Caco-2 (cell line): ENCODE results near the gene WFDC2. TPM values are rescaled to one million over a fixed set of nuclear protein-coding genes. Genes with fewer than 3 reads are reported as not detected.

Experiments
- Bru-seq: library from RNA; stranded (reverse); fragments of 400-500 nt; gene quantifications from one replicate; lab custom pipeline; 2021; lab: Mats Ljungman, UMichigan
- BruChase-seq, 2 experiments: library from RNA; stranded (reverse); fragments of 400-500 nt; gene quantifications; one replicate each; lab custom pipeline; 2021; lab: Mats Ljungman, UMichigan
- BruUV-seq: library from RNA; stranded (reverse); fragments of 400-500 nt; replicated peaks from 2 replicates; lab custom pipeline; 2021; lab: Mats Ljungman, UMichigan
- CTCF ChIA-PET: fragments of 300-600 bp; sonication (Branson Sonifier 250); formaldehyde crosslinking; loops from one replicate; lab custom pipeline; 2022; ENCODE audit warnings: antibody characterized with exemption; lab: Charles Lee
- POLR2A ChIA-PET: fragments of 300-600 bp; sonication (Branson Sonifier 250); formaldehyde crosslinking; loops from one replicate; lab custom pipeline; 2022; ENCODE audit warnings: antibody characterized with exemption; lab: Charles Lee
- DNase-seq, 2 experiments: peaks; one replicate each; pipeline versions ENCODE4 v3.0.0 to v3.0.0-alpha.2; 2020 to 2022
- H3K27me3 ChIP-seq: replicated peaks from 2 replicates; pipeline ENCODE4 v1.6.0; 2011; ENCODE audit warnings: low read length; ENCODE audit not compliant: control insufficient read depth, insufficient read depth
- H3K36me3 ChIP-seq: 2 replicates; pipeline ENCODE4 v1.5.1; 2011; ENCODE audit warnings: low read length; ENCODE audit not compliant: control insufficient read depth, insufficient read depth
- H3K4me1 ChIP-seq: fragments of 250-450 bp; sonication (Bioruptor Pico); 2 replicates; pipeline ENCODE4 v1.5.1; 2020; ENCODE audit warnings: mild to moderate bottlenecking
- H3K4me3 ChIP-seq: 2 replicates; pipeline ENCODE4 v1.5.1; 2011; ENCODE audit warnings: low read depth, mild to moderate bottlenecking, control low read depth, low read length
- H3K9me3 ChIP-seq: fragments of 250-450 bp; sonication (Bioruptor Pico); 2 replicates; pipeline ENCODE4 v1.5.1; 2020; ENCODE audit warnings: mild to moderate bottlenecking, moderate library complexity
- H3K27ac Mint-ChIP-seq: one replicate; pipeline ENCODE4 v1.8.0; 2022; ENCODE audit warnings: mixed read lengths; ENCODE audit not compliant: unreplicated experiment
- H3K27me3 Mint-ChIP-seq: one replicate; pipeline ENCODE4 v1.8.0; 2022; ENCODE audit warnings: mixed read lengths; ENCODE audit not compliant: insufficient read depth, unreplicated experiment
- H3K36me3 Mint-ChIP-seq: one replicate; pipeline ENCODE4 v1.8.0; 2022; ENCODE audit warnings: mild to moderate bottlenecking, mixed read lengths; ENCODE audit not compliant: insufficient read depth, unreplicated experiment
- H3K4me1 Mint-ChIP-seq: one replicate; pipeline ENCODE4 v1.8.0; 2022; ENCODE audit warnings: low read depth, mixed read lengths; ENCODE audit not compliant: unreplicated experiment
- H3K4me3 Mint-ChIP-seq: one replicate; pipeline ENCODE4 v1.8.0; 2022; ENCODE audit warnings: mild to moderate bottlenecking, moderate library complexity, mixed read lengths; ENCODE audit not compliant: unreplicated experiment
- H3K9me3 Mint-ChIP-seq: one replicate; pipeline ENCODE4 v1.8.0; 2022; ENCODE audit warnings: mixed read lengths; ENCODE audit not compliant: unreplicated experiment
- CTCF ChIP-seq, 2 experiments: fragments of 200-600 bp in 1 of 2; IDR thresholded peaks; 1 replicate in 1 of 2; 2 replicates in 1 of 2; pipeline versions ENCODE4 v1.5.1 to v1.8.0; 2011 to 2022; ENCODE audit warnings: antibody characterized with exemption in 1 of 2, control low read depth in 1 of 2, inconsistent platforms in 1 of 2, low read depth in 1 of 2, low read length in 1 of 2, mild to moderate bottlenecking in 1 of 2, moderate library complexity in 1 of 2; ENCODE audit not compliant: insufficient read depth in 1 of 2, severe bottlenecking in 1 of 2, unreplicated experiment in 1 of 2
- intact Hi-C: fragments of 100-400 bp; cut with micrococcal nuclease; formaldehyde crosslinking; loops from one replicate; pipeline ENCODE4 v1.10.0; 2022; ENCODE audit not compliant: unreplicated experiment
- long read RNA-seq: library from polyadenylated mRNA; stranded (forward); transcript quantifications from one replicate; pipeline ENCODE4 v2.0.0, GENCODE V29; 2022
- total RNA-seq: library from RNA; stranded (reverse); gene quantifications from 2 replicates; pipeline ENCODE4 v1.2.3, GENCODE V29; 2022

The WFDC2 gene, protein sequence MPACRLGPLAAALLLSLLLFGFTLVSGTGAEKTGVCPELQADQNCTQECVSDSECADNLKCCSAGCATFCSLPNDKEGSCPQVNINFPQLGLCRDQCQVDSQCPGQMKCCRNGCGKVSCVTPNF
- total RNA-seq (14.3 and 16.9 TPM in 2 replicates), Bru-seq, nascent RNA (percentile 44 among the genes with signal in this experiment), BruChase-seq, experiment 1, labeled RNA remaining after a 2-hour chase (percentile 41 among the genes with signal in this experiment), BruChase-seq, experiment 2, labeled RNA remaining after a 6-hour chase (percentile 41 among the genes with signal in this experiment)
- long read RNA-seq, partial matches to known transcripts, result 1 of 3 reads
- long read RNA-seq, other reads (novel, unspliced or antisense), result 0 of 3 reads

GRCh38 chr20:45469336-45470261 lies at the start of gene WFDC2:
WFDC2 (plus strand) TSS chr20:45469753; CDS start chr20:45469782, 29 bp downstream.
- H3K36me3 ChIP-seq, result no peaks in the 10 kb centered on the region
- H3K4me1 Mint-ChIP-seq, result peaks cover 8% of the 10 kb centered on the region
- no peak within 1 kb of the TSS for H3K27ac Mint-ChIP-seq
- peaks cover 15% of the 10 kb centered on the region for H3K27me3 Mint-ChIP-seq
- BruUV-seq, result no TSS peak
- ChIA-PET CTCF (interaction anchor here (0.6 to 2.8 kb wide), 7 partner anchors 33 to 331 kb away, joined by 3 to 15 read pairs (median 4); partner anchors contain the start of gene SYS1), POLR2A (interaction anchor here (0.6 kb wide), 1 partner anchor 151 kb away, joined by 4 read pairs; no protein-coding TSS in a partner anchor)
- TF ChIP-seq CTCF (IDR thresholded peaks at IDR 0.05; ENCODE audit: insufficient read depth in 1 of 2, low read depth in 1 of 2, low read length in 1 of 2, severe bottlenecking in 1 of 2, unreplicated experiment in 1 of 2), result peak in 1 of 2 experiments; percentile 24
- H3K4me3 ChIP-seq, result peak within 1 kb of the TSS; percentile 44
- peak within 1 kb of the TSS; percentile 77 for H3K4me3 Mint-ChIP-seq
- no peaks in the 10 kb centered on the region for H3K36me3 Mint-ChIP-seq
- intact Hi-C loops, result loop anchor here (2.0 kb wide), 1 partner anchor 33 kb away; no protein-coding TSS in a partner anchor
- H3K4me1 ChIP-seq, result peaks cover 18% of the 10 kb centered on the region; the same call in 1 of the 2 replicates
- no peaks in the 10 kb centered on the region for H3K9me3 Mint-ChIP-seq
- no peaks in the 10 kb centered on the region for H3K9me3 ChIP-seq
- DNase-seq, result peak; percentile 60 to 69
- H3K27me3 ChIP-seq, result peaks cover 9% of the 10 kb centered on the region

DNA sequence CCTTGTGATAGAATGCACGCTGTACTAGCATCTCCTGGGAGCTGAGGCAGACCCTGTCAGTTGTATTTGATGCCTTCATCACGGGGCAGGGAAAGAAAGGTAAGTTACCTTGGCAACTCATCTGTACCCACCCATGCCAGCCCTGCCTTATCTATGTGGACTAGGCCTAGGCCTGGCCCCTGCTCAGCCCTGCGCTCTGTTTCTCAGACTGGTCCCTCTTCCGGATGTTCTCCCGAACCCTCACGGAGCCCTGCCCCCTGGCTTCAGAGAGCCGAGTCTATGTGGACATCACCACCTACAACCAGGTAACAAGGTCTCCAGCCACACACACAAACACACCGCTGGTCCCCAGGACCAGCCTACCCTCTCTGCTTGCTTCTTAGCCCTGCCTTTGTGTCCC lies 49.4 kb upstream of the WFDC2 start:
- Mint-ChIP-seq H3K4me1 (peaks cover 4% of the 10 kb centered on the region), H3K36me3 (peaks cover 48% of the 10 kb centered on the region), H3K27ac (no peak overlapping the region), H3K4me3 (no peak overlapping the region), H3K9me3 (no peaks in the 10 kb centered on the region), H3K27me3 (no peaks in the 10 kb centered on the region)
- CTCF ChIA-PET, result interaction anchor here (0.6 to 2.9 kb wide), 6 partner anchors 9 to 379 kb away, joined by 3 to 13 read pairs (median 7); no protein-coding TSS in a partner anchor
- intact Hi-C loops, result no loop called here
- POLR2A ChIA-PET, result no interaction called here
- Histone ChIP-seq H3K4me3 (no peak overlapping the region), H3K9me3 (no peaks in the 10 kb centered on the region), H3K4me1 (peaks cover 12% of the 10 kb centered on the region; the same call in 1 of the 2 replicates), H3K36me3 (peaks cover 15% of the 10 kb centered on the region), H3K27me3 (no peaks in the 10 kb centered on the region)
- BruUV-seq, result no TSS peak
- TF ChIP-seq CTCF (IDR thresholded peaks at IDR 0.05; ENCODE audit: insufficient read depth in 1 of 2, low read depth in 1 of 2, low read length in 1 of 2, severe bottlenecking in 1 of 2, unreplicated experiment in 1 of 2), result no peak
- peak in 1 of 2 experiments; percentile 46 for DNase-seq

- H3K4me3 Mint-ChIP-seq, result no peak overlapping the region
- H3K4me1 Mint-ChIP-seq, result peaks cover 15% of the 10 kb centered on the region
- intact Hi-C loops, result no loop called here
- BruUV-seq, result no TSS peak
- DNase-seq, result no peak
- no peaks in the 10 kb centered on the region for H3K9me3 Mint-ChIP-seq
- ChIA-PET CTCF (no interaction called here), POLR2A (no interaction called here)
- Histone ChIP-seq H3K36me3 (peaks cover 14% of the 10 kb centered on the region), H3K9me3 (no peaks in the 10 kb centered on the region), H3K4me1 (no peaks in the 10 kb centered on the region), H3K27me3 (no peaks in the 10 kb centered on the region), H3K4me3 (no peak overlapping the region)
- no peak for TF ChIP-seq CTCF (IDR thresholded peaks at IDR 0.05; ENCODE audit: insufficient read depth in 1 of 2, low read depth in 1 of 2, low read length in 1 of 2, severe bottlenecking in 1 of 2, unreplicated experiment in 1 of 2)
- H3K27me3 Mint-ChIP-seq, result no peaks in the 10 kb centered on the region
- H3K27ac Mint-ChIP-seq, result no peak overlapping the region
- peaks cover 50% of the 10 kb centered on the region for H3K36me3 Mint-ChIP-seq
Measured at GRCh38 chr20:45423700-45424099, 45.9 kb upstream of the WFDC2 start.
